GM19193 (cell line): ENCODE measurements around the gene C12orf60.

Experiments used
- POLR2A ChIP-seq: IDR thresholded peaks from 4 replicates; pipeline ENCODE4 v1.6.1; 2011; ENCODE audit not compliant: insufficient read depth, insufficient read length; ENCODE audit errors: extremely low read depth

The C12orf60 gene

GRCh38 chr12:14844401-14844800, 40.9 kb downstream of the C12orf60 start:
- no peak for TF ChIP-seq POLR2A

- no peak for TF ChIP-seq POLR2A
Measured at GRCh38 chr12:14845350-14845750, 41.9 kb downstream of the C12orf60 start.

GRCh38 chr12:14846042-14846587, 42.6 kb downstream of the C12orf60 start:
- TF ChIP-seq POLR2A = no peak

GRCh38 chr12:14846876-14847580, 43.6 kb downstream of the C12orf60 start:
- no peak for TF ChIP-seq POLR2A

GRCh38 chr12:14849661-14850060, 46.2 kb downstream of the C12orf60 start:
- TF ChIP-seq POLR2A = no peak

GRCh38 chr12:14850929-14851663, 47.6 kb downstream of the C12orf60 start:
- no peak for TF ChIP-seq POLR2A

- no peak for TF ChIP-seq POLR2A
Measured at GRCh38 chr12:14852880-14853279, 49.4 kb downstream of the C12orf60 start.

- TF ChIP-seq POLR2A = no peak
Measured at GRCh38 chr12:14853961-14854360, 50.5 kb downstream of the C12orf60 start.

- no peak for TF ChIP-seq POLR2A
Measured at GRCh38 chr12:14854586-14855183, 51.2 kb downstream of the C12orf60 start.

GRCh38 chr12:14858513-14858912, 55.0 kb downstream of the C12orf60 start:
- TF ChIP-seq POLR2A = no peak

GRCh38 chr12:14860490-14860889, 57.0 kb downstream of the C12orf60 start:
- TF ChIP-seq POLR2A = no peak

GRCh38 chr12:14868916-14869506, 65.5 kb downstream of the C12orf60 start:
- TF ChIP-seq POLR2A = no peak

GRCh38 chr12:14871247-14871646, 67.8 kb downstream of the C12orf60 start:
- no peak for TF ChIP-seq POLR2A

- no peak for TF ChIP-seq POLR2A
Measured at GRCh38 chr12:14871886-14872285, 68.4 kb downstream of the C12orf60 start.

GRCh38 chr12:14873440-14874185, 70.1 kb downstream of the C12orf60 start:
- no peak for TF ChIP-seq POLR2A
